Loucy (cell line): ENCODE results near the gene EFNB1.

Experiments used
- H2AFZ ChIP-seq: fragments of 200-600 bp; sonication (generic); 2 replicates; pipeline ENCODE4 v1.6.0; 2016; ENCODE audit warnings: antibody characterized with exemption, mild to moderate bottlenecking, low read length, moderate library complexity
- H3F3A ChIP-seq: fragments of 200-600 bp; 2 replicates; pipeline ENCODE4 v1.6.0; 2016; ENCODE audit warnings: antibody characterized with exemption, low read depth, mild to moderate bottlenecking
- H3K27me3 ChIP-seq: fragments of 200-600 bp; sonication (generic); 2 replicates; pipeline ENCODE4 v1.6.1; 2014; ENCODE audit warnings: low read length, mild to moderate bottlenecking; ENCODE audit not compliant: insufficient read depth, poor library complexity, severe bottlenecking
- H3K36me3 ChIP-seq: fragments of 200-600 bp; sonication (generic); 2 replicates; pipeline ENCODE4 v1.6.1; 2016; ENCODE audit warnings: low read length; ENCODE audit not compliant: insufficient read depth
- H3K4me1 ChIP-seq: fragments of 200-600 bp; sonication (generic); 2 replicates; pipeline ENCODE4 v1.5.1; 2014; ENCODE audit warnings: low read length, mild to moderate bottlenecking; ENCODE audit not compliant: insufficient read depth, poor library complexity, severe bottlenecking
- H3K4me2 ChIP-seq: fragments of 200-600 bp; sonication (generic); 2 replicates; pipeline ENCODE4 v1.6.0; 2014; ENCODE audit warnings: antibody characterized with exemption, low read length, low read depth, mild to moderate bottlenecking; ENCODE audit not compliant: poor library complexity, severe bottlenecking
- H3K4me3 ChIP-seq: fragments of 200-600 bp; sonication (generic); 2 replicates; pipeline ENCODE4 v1.5.1; 2014; ENCODE audit warnings: low read length, mild to moderate bottlenecking, mixed read lengths; ENCODE audit not compliant: poor library complexity, severe bottlenecking
- H3K79me2 ChIP-seq: fragments of 200-600 bp; sonication (generic); 2 replicates; pipeline ENCODE4 v1.6.1; 2014; ENCODE audit warnings: low read length; ENCODE audit not compliant: insufficient read depth
- H3K9ac ChIP-seq: fragments of 200-600 bp; sonication (generic); 2 replicates; pipeline ENCODE4 v1.6.0; 2014; ENCODE audit warnings: mild to moderate bottlenecking, low read depth, low read length, moderate library complexity; ENCODE audit not compliant: poor library complexity, severe bottlenecking
- H3K9me2 ChIP-seq: fragments of 200-600 bp; sonication (generic); replicated peaks from 2 replicates; pipeline ENCODE4 v1.6.1; 2016; ENCODE audit warnings: low read depth, low read length, mixed read lengths
- H3K9me3 ChIP-seq: fragments of 200-600 bp; sonication (generic); 2 replicates; pipeline ENCODE4 v1.6.1; 2014; ENCODE audit warnings: mild to moderate bottlenecking, antibody characterized with exemption, low read length, low read depth; ENCODE audit not compliant: insufficient read depth
- H4K20me1 ChIP-seq: fragments of 200-600 bp; sonication (generic); 2 replicates; pipeline ENCODE4 v1.6.0; 2014; ENCODE audit warnings: antibody characterized with exemption, low read length, mild to moderate bottlenecking; ENCODE audit not compliant: insufficient read depth, poor library complexity, severe bottlenecking
- EZH2phosphoT487 ChIP-seq: fragments of 200-600 bp; IDR thresholded peaks from 2 replicates; pipeline ENCODE4 v1.6.1; 2018; ENCODE audit warnings: antibody characterized with exemption, mild to moderate bottlenecking, moderate library complexity, borderline replicate concordance
- TF ChIP-seq, protein P1 (sequence below): fragments of 200-600 bp; sonication (generic); conservative IDR thresholded peaks from 2 replicates; pipeline ENCODE4 v1.5.1; 2014; ENCODE audit warnings: mild to moderate bottlenecking, antibody characterized with exemption, low read length

Gene EFNB1

DNA sequence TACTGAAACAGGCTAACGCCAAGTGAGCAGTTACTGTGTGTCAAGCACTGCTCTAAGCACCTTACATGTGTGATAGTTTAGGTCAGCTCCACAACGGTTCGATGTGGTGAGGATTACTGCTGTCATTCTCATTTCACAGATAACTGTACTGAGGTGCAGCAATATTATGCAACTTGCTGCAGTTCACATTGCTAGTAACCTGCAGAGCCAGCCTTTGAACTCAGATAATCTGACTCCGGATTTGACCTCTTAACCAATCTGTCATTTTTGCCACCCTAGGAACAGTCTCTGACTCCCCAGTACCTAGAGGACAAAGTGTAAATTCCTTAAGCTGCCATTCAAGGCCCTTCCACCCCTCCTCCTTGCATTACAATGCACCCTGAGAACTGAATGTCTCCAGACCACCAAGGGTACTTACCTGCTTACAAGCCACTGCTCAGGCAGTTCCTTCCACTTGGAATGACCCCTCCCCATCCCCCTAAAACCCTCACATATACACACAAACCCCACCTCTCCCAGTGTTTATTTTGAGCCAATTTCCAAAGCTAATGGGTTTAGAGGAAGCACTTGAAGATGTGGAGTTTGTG is 24.9 kb downstream of the EFNB1 start:
- Histone ChIP-seq H3K4me3 (no peak overlapping the region), H4K20me1 (no peaks in the 10 kb centered on the region), H3K9ac (no peak overlapping the region), H3K9me3 (no peaks in the 10 kb centered on the region), H3K9me2 (no peaks in the 10 kb centered on the region), H3K36me3 (no peaks in the 10 kb centered on the region), H2AFZ (no peak overlapping the region), H3K4me1 (no peaks in the 10 kb centered on the region), H3K79me2 (no peaks in the 10 kb centered on the region), H3K27me3 (no peaks in the 10 kb centered on the region), H3F3A (no peaks in the 10 kb centered on the region), H3K4me2 (no peak overlapping the region)
- TF ChIP-seq, protein P1, sequence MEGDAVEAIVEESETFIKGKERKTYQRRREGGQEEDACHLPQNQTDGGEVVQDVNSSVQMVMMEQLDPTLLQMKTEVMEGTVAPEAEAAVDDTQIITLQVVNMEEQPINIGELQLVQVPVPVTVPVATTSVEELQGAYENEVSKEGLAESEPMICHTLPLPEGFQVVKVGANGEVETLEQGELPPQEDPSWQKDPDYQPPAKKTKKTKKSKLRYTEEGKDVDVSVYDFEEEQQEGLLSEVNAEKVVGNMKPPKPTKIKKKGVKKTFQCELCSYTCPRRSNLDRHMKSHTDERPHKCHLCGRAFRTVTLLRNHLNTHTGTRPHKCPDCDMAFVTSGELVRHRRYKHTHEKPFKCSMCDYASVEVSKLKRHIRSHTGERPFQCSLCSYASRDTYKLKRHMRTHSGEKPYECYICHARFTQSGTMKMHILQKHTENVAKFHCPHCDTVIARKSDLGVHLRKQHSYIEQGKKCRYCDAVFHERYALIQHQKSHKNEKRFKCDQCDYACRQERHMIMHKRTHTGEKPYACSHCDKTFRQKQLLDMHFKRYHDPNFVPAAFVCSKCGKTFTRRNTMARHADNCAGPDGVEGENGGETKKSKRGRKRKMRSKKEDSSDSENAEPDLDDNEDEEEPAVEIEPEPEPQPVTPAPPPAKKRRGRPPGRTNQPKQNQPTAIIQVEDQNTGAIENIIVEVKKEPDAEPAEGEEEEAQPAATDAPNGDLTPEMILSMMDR: no peak
- no peak for TF ChIP-seq EZH2phosphoT487

DNA sequence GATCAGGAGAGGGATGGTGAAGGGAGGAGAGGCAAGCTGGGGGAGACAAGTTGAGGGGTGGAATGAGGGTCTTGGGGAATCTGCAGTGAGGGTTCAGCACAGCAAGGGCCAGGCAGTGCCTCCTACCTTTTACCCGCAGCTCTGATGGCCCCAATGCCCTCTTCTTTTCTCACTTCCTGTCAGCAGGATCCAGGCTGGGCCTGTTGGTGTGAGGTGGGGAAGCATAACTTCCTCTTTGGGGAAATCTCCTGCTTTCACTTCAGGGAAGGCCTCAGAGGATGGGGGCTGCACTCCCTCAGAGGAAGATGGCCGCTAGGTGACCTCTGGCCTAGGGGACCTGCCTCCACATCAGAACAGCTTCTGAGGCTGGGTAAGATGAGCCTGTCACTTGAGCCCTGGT is 36.5 kb downstream of the EFNB1 start:
- Histone ChIP-seq H3K4me2 (no peak overlapping the region), H3K4me3 (no peak overlapping the region), H3K27me3 (no peaks in the 10 kb centered on the region), H3K79me2 (no peaks in the 10 kb centered on the region), H3K9ac (no peak overlapping the region), H3K9me3 (no peaks in the 10 kb centered on the region), H3K9me2 (no peaks in the 10 kb centered on the region), H3K36me3 (no peaks in the 10 kb centered on the region), H4K20me1 (no peaks in the 10 kb centered on the region), H3F3A (no peaks in the 10 kb centered on the region), H2AFZ (peak overlapping the region; percentile 27), H3K4me1 (no peaks in the 10 kb centered on the region)
- TF ChIP-seq EZH2phosphoT487: no peak
- TF ChIP-seq, protein P1: no peak

DNA sequence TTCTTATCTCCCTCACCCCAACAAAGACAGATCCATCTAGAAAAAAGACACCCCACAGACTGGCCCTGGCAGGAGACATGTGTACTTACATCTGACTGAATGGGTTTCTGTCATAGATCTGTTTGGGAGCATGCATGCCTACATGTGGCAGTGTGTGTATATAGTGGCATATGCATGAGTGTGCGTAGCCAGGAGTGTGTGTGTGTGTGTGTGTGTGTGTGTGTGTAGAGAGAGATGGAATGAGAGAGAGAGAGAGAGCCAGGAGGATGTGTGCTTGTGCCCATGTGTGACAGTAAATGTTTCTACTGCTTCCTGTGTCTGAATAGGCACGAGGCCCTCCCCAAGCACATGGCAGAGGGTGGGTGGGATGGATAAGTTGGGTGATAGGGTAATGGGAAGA is 37.1 kb downstream of the EFNB1 start:
- TF ChIP-seq EZH2phosphoT487: no peak
- TF ChIP-seq, protein P1: no peak
- Histone ChIP-seq H3K9me3 (no peaks in the 10 kb centered on the region), H3F3A (no peaks in the 10 kb centered on the region), H4K20me1 (no peaks in the 10 kb centered on the region), H3K27me3 (no peaks in the 10 kb centered on the region), H3K79me2 (no peaks in the 10 kb centered on the region), H3K4me1 (no peaks in the 10 kb centered on the region), H3K36me3 (no peaks in the 10 kb centered on the region), H3K9ac (no peak overlapping the region), H2AFZ (peak overlapping the region; percentile 27; the same call in 1 of the 2 replicates), H3K9me2 (no peaks in the 10 kb centered on the region), H3K4me3 (no peak overlapping the region), H3K4me2 (no peak overlapping the region)
